ENCODE data around the gene CCDC88B.

GRCh38 chr11:64364911-64365310 lies 24.9 kb downstream of the CCDC88B start:
- no peak for TF ChIP-seq EZH2 (IDR thresholded peaks at IDR 0.05; ENCODE audit: insufficient read depth, poor library complexity, severe bottlenecking)
- TF ChIP-seq EZH2phosphoT487 (IDR thresholded peaks at IDR 0.05; ENCODE audit: insufficient read depth, low read depth): no peak
